ENCODE measurements around the gene ITPR3. TPM values are rescaled to one million over a fixed set of nuclear protein-coding genes. Genes with fewer than 3 reads are reported as not detected.

The ITPR3 gene
- 10 to 100 TPM; 56.2 to 87.2 (median 77.9) TPM for polyA plus RNA-seq (ENCODE audit: insufficient read depth in 1 of 5, insufficient read length in 5 of 5, low replicate concordance in 1 of 5)
- long read RNA-seq, donor 1, full-length matches to known transcripts: 1 of 34 reads
- long read RNA-seq, donor 1, partial matches to known transcripts: 25 of 34 reads
- long read RNA-seq, donor 1, other reads (novel, unspliced or antisense): 8 of 34 reads
- long read RNA-seq, donor 2, full-length matches to known transcripts: 1 of 10 reads
- long read RNA-seq, donor 2, partial matches to known transcripts: 9 of 10 reads
- long read RNA-seq, donor 2, other reads (novel, unspliced or antisense): 0 of 10 reads
- long read RNA-seq, donor 3, full-length matches to known transcripts: 1 of 24 reads
- long read RNA-seq, donor 3, partial matches to known transcripts: 23 of 24 reads
- long read RNA-seq, donor 3, other reads (novel, unspliced or antisense): 0 of 24 reads
- long read RNA-seq, donor 4, partial matches to known transcripts: 21 of 21 reads
- long read RNA-seq, donor 4, other reads (novel, unspliced or antisense): 0 of 21 reads
- long read RNA-seq, donor 5, partial matches to known transcripts: 236 of 236 reads
- long read RNA-seq, donor 5, other reads (novel, unspliced or antisense): 0 of 236 reads
- long read RNA-seq, donor 6, partial matches to known transcripts: 7 of 7 reads
- long read RNA-seq, donor 6, other reads (novel, unspliced or antisense): 0 of 7 reads
- long read RNA-seq, donor 7, partial matches to known transcripts: 11 of 11 reads
- long read RNA-seq, donor 7, other reads (novel, unspliced or antisense): 0 of 11 reads
- long read RNA-seq, donor 8, full-length matches to known transcripts: 1 of 1 reads
- long read RNA-seq, donor 8, partial matches to known transcripts: 0 of 1 reads
- long read RNA-seq, donor 8, other reads (novel, unspliced or antisense): 0 of 1 reads

- peak in 1 of 2 donors; percentile 63 for DNase-seq
Observed at GRCh38 chr6:33620856-33621710, at the start of gene ITPR3. Gene ITPR3 (plus strand): TSS chr6:33621322. CDS start chr6:33621603, 281 bp downstream.

GRCh38 chr6:33571637-33572316 lies 49.3 kb upstream of the ITPR3 start:
- DNase-seq: no peak

GRCh38 chr6:33575211-33575610 lies 45.9 kb upstream of the ITPR3 start:
- no peak for DNase-seq

GRCh38 chr6:33576668-33577067 lies 44.5 kb upstream of the ITPR3 start:
- DNase-seq: no peak

- no peak for DNase-seq
Observed at GRCh38 chr6:33577106-33577535, 44.0 kb upstream of the ITPR3 start.

- DNase-seq: no peak
Observed at GRCh38 chr6:33577718-33578117, 43.4 kb upstream of the ITPR3 start.

- no peak for DNase-seq
Observed at GRCh38 chr6:33578164-33578563, 43.0 kb upstream of the ITPR3 start.

- DNase-seq: no peak
Observed at GRCh38 chr6:33578588-33579011, 42.5 kb upstream of the ITPR3 start.

- peak; percentile 83 to 86 for DNase-seq
Observed at GRCh38 chr6:33579828-33580714, 41.1 kb upstream of the ITPR3 start, which contains the start of gene BAK1. Gene BAK1 (minus strand): TSS chr6:33580276. CDS start chr6:33577604, 2,672 bp downstream.

GRCh38 chr6:33581186-33581585 lies 39.9 kb upstream of the ITPR3 start:
- no peak for DNase-seq

- no peak for DNase-seq
Observed at GRCh38 chr6:33583591-33584155, 37.4 kb upstream of the ITPR3 start.

- DNase-seq: no peak
Observed at GRCh38 chr6:33584700-33585402, 36.3 kb upstream of the ITPR3 start.

- DNase-seq: peak in 1 of 2 donors; percentile 72
Observed at GRCh38 chr6:33585403-33586107, 35.6 kb upstream of the ITPR3 start.

GRCh38 chr6:33586108-33586640 lies 34.9 kb upstream of the ITPR3 start:
- no peak for DNase-seq

- DNase-seq: no peak
Observed at GRCh38 chr6:33587529-33587928, 33.6 kb upstream of the ITPR3 start.

- DNase-seq: no peak
Observed at GRCh38 chr6:33588894-33589293, 32.2 kb upstream of the ITPR3 start.

- peak in 1 of 2 donors; percentile 31 for DNase-seq
Observed at GRCh38 chr6:33589392-33589730, 31.8 kb upstream of the ITPR3 start.

Data from right lung (tissue), 10 donors.